Fibroblast of skin of right quadriceps (primary cell): ENCODE measurements around the gene NR1H3.

Experiments
- DNase-seq: peaks from one replicate; pipeline ENCODE4 v3.0.0-alpha.2; 2013

NR1H3 gene

GRCh38 chr11:47270331-47271271, 12.8 kb downstream of the NR1H3 start:
- peak; percentile 55 for DNase-seq

GRCh38 chr11:47271328-47271727, 13.5 kb downstream of the NR1H3 start:
- DNase-seq, result no peak

- no peak for DNase-seq
Observed at GRCh38 chr11:47271961-47272661, 14.3 kb downstream of the NR1H3 start.

DNA sequence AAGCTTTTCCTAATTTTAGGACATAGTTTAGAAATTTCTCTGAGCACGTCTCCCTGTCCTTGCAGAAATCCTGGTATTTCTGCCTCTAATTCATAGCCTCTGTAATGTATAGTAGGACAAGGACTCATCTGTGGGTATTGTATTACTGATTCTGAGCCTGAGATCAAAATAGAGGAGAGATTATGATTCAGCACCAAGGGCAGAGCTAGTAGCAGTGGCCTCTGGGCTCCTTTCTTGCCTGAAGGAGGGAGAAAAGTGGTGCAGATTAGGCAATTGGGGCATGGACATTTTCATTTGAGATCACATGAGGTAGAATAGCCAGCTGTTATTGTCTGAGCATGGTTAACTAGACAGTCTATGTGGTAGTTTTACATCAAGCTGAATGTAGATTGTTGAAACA, 14.9 kb downstream of the NR1H3 start:
- DNase-seq, result no peak

GRCh38 chr11:47274495-47275235, 16.9 kb downstream of the NR1H3 start:
- no peak for DNase-seq

- DNase-seq, result no peak
Observed at GRCh38 chr11:47276923-47277322, 19.1 kb downstream of the NR1H3 start.

- DNase-seq, result no peak
Observed at GRCh38 chr11:47278058-47278457, 20.3 kb downstream of the NR1H3 start.

DNA sequence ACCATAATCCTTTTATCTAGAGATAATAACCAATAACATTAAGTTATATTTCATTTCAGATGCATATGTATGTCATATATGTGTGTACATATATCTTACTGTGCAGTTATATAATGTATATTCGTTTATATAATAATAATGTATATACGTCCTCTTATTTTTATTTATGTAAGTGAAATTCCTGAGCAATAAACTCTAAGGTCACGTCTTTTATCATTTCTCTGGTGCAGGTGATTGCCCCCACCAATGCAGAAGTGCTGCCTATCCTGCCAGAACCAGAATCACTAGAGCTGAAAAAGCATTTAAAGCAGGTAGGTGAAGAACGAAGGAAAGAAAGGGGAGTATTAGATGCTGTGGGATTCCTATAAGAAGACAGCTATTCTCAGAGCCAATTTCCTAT, 21.0 kb downstream of the NR1H3 start:
- DNase-seq, result no peak

DNA sequence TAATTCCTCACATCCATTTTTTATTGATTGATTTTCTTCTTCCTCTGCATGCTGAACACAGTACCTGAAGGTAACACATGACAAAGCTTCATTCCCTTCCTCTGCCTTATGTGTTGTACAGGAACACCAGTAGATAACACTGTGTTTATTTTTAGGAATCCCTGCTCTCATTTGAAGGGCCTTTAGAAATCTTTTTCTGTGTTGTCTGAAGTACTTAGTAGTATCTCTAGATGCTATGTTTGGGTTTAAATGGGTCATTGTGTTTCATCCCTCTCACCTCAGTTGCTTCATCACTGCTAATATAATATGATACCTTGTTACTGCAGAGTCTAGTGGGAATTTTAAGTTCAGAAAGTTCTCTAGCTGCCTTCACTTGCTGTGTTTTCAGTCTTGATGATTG, 22.3 kb downstream of the NR1H3 start:
- DNase-seq, result no peak

- DNase-seq, result no peak
Observed at GRCh38 chr11:47280860-47281259, 23.1 kb downstream of the NR1H3 start.

DNA sequence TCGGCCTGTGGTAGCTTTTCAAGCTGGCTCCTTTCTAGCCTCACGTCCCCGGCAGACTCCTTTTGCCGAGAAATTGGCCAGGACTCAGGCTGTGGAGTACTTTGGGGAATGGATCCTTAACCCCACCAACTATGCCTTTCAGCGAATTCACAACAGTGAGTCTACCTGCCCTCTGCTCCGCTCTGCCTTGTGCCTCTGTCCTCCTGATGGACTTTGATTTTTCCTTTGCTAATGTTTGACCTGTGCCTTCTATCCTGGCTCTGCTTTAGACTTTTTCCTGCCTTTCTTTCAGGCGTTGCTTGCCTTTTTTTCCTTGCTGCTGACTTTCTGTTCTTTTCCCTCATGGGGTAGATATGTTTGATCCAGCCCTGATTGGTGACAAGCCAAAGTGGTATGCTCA, 24.7 kb downstream of the NR1H3 start:
- DNase-seq, result no peak

DNA sequence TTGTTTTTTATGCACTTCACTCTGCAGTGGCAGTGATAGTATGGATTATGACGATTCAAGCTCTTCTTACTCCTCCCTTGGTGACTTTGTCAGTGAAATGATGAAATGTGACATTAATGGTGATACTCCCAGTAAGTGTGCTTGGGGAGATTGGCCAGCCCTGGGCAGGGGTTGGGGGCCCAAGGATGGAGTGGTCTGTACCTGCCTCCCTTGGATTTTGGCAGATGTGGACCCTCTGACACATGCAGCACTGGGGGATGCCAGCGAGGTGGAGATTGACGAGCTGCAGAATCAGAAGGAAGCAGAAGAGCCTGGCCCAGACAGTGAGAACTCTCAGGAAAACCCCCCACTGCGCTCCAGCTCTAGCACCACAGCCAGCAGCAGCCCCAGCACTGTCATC, 26.4 kb downstream of the NR1H3 start:
- DNase-seq, result no peak

DNA sequence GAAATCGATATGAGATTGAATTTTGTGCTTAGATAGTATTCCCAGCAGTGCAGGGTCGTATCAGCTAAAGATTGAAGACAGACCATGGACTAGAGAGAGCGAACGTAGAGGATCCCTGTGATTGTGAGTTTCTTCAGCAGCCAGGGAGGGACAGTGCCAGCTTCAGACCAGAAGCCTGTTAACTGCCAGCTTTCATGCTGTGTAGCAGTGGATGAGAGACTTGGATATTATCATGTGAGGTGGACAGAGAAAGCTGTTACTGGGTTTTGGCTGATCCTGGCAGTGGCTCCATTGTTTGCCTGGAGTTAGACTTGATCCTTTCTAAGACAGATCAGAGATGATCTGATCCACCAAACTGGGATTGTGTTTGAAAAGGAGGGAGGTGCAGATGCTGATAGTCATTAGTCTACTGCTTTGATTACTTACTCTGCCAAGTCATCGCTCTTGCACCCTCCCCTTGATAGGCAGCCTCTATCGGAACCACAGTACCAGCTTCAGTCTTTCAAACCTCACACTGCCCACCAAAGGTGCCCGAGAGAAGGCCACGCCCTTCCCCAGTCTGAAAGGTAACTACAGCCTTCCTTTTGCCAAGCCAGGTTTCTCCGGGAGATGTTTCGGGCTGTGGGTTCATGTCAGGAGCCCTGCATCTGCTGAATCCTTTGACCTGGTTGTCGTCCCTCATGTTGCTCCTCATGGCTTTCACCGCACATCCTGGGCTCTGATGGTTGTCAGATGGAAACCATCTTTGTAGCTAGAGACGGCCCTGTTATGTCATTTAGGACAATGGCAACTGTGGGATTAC, 28.4 kb downstream of the NR1H3 start:
- DNase-seq, result no peak

GRCh38 chr11:47288066-47288465, 30.3 kb downstream of the NR1H3 start:
- no peak for DNase-seq

DNA sequence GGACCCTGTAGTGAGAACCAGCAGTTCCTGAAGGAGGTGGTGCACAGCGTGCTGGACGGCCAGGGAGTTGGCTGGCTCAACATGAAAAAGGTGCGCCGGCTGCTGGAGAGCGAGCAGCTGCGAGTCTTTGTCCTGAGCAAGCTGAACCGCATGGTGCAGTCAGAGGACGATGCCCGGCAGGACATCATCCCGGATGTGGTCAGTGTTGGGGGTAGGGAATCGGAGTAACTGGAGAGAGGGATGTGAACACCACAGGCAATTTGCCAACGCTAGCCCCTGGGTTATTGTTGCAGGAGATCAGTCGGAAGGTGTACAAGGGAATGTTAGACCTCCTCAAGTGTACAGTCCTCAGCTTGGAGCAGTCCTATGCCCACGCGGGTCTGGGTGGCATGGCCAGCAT, 32.1 kb downstream of the NR1H3 start:
- no peak for DNase-seq

DNA sequence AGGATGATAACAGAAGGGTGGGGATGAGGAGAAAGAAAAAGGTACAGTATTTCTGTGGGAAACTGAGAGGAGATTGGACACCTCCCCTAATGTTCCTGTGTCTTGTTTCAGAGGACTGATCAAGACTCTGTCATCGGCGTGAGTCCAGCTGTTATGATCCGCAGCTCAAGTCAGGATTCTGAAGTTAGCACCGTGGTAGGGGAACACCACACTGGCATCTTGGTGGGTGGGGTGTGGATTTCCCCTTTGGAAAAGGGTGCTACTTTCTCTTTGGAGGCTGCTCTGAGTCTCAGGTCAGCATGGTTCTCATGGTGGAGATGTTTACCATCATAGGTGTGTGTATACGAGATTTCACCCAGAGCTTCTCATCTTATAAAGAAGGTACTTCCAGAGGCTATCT, 37.6 kb downstream of the NR1H3 start:
- DNase-seq, result no peak

- DNase-seq, result no peak
Observed at GRCh38 chr11:47296045-47296444, 38.2 kb downstream of the NR1H3 start.

DNA sequence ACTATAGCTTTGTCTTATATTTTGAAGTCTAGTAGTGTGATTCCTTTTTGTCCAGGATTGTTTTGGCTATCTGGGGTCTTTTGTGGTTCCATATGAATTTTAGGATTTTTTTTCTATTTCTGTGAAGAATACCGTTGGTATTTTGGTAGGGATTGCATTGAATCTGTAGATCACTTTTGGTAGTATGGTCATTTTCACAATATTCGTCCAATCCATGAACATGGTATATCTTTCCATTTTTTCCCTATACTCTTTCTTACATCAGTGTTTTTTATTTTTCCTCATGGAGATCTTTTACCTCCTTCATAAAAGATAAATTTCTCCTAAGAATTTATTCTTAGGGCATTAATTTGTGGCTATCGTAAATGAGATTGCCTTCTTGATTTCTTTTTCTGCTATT, 41.3 kb downstream of the NR1H3 start:
- no peak for DNase-seq

DNA sequence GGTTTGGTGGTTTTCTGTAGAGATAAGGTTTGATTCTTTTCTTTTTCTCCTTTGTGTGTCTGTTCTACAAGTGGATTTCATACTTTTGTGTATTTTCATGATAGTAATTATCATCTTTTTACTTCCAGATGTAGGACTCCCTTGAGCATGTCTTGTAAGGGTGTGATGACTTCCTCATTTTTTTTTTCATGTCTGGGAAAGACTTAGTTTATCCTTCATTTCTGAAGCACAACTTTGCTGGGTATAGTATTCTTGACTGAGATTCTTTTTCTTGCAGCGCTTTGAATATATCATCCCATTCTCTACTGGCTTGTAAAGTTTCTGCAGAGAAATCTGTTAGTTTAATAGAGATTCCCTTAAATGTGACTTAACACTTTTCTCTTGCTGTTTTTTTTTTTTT, 45.1 kb downstream of the NR1H3 start:
- DNase-seq, result no peak

DNA sequence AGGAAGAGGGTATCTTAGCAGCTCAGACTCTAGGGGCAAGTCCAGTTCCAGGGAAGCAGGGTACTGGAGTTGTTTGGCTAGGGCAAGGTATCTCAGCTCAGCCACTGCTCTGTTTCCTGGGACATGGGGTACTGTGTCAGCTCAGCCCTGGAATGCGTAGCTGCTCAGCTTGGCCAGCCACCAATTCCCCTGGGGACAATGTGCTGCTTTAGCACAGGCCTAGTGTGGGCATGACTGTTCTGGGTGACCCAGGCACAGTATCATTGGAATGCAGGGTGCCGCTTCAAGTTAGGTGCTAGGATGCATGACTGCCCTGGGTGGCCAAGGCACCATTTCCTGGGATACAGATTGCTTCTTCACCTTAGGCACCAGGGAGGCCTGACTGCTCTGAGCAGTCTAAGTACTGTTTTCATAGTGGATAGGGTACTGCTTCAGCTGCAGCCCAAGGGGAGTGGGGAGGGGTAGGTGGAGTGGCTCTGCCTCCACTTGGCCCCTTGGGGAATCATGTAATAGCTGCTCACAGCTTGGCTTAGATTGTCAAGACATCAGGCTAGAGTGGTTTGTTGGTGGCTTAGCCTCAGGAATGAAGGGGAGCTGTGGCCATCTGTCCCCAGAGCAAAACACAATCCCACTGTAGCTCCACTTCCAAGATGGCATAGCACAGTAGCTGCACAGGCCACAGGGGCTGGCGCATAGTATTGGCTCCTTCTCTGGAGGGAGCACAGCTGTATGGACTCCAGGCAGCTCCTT, 48.1 kb downstream of the NR1H3 start:
- no peak for DNase-seq

GRCh38 chr11:47306484-47306844, 48.7 kb downstream of the NR1H3 start:
- no peak for DNase-seq
